ENCODE measurements around the gene SLC35D2.
"Not testable (repeated sequence)": the region's sequence is repeated elsewhere in the genome, so short reads cannot be mapped to it uniquely, and the experiment has no call there.

SLC35D2 gene

DNA sequence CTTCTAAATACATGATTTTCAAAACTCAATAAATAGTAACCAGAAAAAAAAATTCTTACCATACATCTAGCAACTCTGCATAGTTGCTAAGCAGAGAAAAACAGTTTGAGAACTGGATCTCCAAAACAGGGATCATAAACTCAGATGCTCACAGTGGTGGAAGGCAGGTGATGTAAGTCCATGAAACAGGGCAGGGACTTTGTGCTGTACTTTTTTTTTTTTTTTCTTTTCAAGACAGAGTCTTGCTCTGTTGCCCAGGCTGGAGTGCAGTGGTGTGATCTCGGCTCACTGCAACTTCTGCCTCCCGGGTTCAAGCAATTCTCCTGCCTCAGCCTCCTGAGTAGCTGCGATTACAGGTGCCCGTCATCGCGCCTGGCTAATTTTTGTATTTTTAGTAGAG lies 76.6 kb downstream of the SLC35D2 start:
- not testable (repeated sequence) for H3K27ac Mint-ChIP-seq (ENCODE audit: low read depth); ATAC-seq (replicated peaks; ENCODE audit: extremely low read depth, poor library complexity, severe bottlenecking)

DNA sequence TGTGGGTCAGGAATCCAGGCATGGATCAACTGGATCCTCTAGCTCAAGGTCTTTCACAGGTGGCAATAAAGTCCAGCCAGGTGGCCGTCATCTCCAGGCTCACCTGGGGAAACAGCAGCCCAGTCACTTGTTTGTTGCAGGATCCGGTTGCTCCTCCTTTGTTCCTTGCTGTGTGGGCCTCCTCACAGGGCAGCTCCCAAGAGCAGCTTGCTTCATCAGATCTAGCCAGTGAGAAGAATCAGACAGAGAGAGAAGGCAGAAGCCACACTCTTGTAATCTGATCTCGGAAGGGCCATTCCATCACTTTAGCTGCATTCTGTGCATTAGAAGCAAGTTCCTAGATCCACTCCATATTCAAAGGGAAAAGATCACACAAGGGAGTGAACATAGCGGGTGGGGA lies 78.3 kb downstream of the SLC35D2 start:
- DNase-seq (ENCODE audit: low spot score in 2 of 2) (no peak), ATAC-seq (replicated peaks; ENCODE audit: extremely low read depth, poor library complexity, severe bottlenecking) (no peak)
- no peak overlapping the region for H3K27ac Mint-ChIP-seq (ENCODE audit: low read depth)
- peaks cover 6% of the 10 kb centered on the region for H3K9me3 Mint-ChIP-seq
- no peaks in the 10 kb centered on the region for H3K36me3 Mint-ChIP-seq (ENCODE audit: insufficient read depth)
- H3K4me3 Mint-ChIP-seq = no peak overlapping the region
- peaks cover 46% of the 10 kb centered on the region for H3K27me3 Mint-ChIP-seq
- H3K4me1 Mint-ChIP-seq = no peaks in the 10 kb centered on the region

More for the DNA sequence above, 76.6 kb downstream of the SLC35D2 start:
- peaks cover 58% of the 10 kb centered on the region for H3K27me3 Mint-ChIP-seq
- not testable (repeated sequence) for H3K9me3 Mint-ChIP-seq; H3K36me3 Mint-ChIP-seq (ENCODE audit: insufficient read depth); H3K4me1 Mint-ChIP-seq; DNase-seq (ENCODE audit: low spot score in 2 of 2); H3K4me3 Mint-ChIP-seq

DNA sequence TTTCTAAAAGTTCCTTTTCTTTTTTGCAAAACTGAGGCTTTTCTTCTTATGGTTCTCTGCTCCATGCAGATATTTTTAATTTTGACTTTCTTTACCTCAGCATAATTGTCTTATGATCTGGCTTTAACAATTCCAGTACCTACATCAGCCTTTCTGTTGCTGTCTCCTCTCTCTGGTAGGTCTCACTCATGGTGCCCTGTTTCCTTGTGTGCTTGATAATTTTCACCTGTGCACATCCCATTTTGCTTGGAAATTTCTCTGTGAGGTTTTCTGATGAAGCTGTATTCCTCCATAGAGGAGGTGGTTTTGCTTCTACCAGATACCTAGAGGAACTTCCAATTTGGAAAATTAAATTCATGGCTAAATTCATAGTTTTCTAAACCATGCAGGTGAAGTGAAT lies 79.3 kb downstream of the SLC35D2 start:
- no peaks in the 10 kb centered on the region for H3K36me3 Mint-ChIP-seq (ENCODE audit: insufficient read depth)
- no peak for DNase-seq (ENCODE audit: low spot score in 2 of 2)
- H3K27me3 Mint-ChIP-seq = peaks cover 47% of the 10 kb centered on the region
- H3K9me3 Mint-ChIP-seq = peaks cover 6% of the 10 kb centered on the region
- no peaks in the 10 kb centered on the region for H3K4me1 Mint-ChIP-seq
- no peak for ATAC-seq (replicated peaks; ENCODE audit: extremely low read depth, poor library complexity, severe bottlenecking)
- no peak overlapping the region for H3K27ac Mint-ChIP-seq (ENCODE audit: low read depth)
- H3K4me3 Mint-ChIP-seq = no peak overlapping the region

DNA sequence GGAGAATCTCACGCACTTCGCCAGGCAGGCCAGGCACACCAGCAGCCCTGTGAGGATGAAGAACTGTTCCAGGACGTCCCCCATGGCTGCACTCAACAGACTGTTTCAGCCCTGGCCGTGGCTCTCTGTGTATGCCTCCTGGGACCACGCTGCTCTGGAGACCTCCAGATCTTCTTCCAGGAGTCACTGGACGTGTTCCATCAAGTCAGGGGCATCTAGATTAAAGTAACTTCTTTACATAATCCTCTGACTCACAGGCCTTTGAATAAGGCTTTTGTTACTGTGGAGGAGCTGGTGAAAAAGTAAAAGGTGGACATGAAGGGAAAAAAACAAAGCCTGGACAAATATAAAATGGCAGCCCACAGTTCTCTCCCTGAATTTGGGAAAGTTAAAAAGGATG lies 81.5 kb downstream of the SLC35D2 start, which contains the start of gene HSD17B3:
Gene HSD17B3, minus strand, starts transcription at position 156 of the 400 bp plus-strand sequence. Its CDS starts 72 bp downstream, at position 84.
- ATAC-seq (replicated peaks; ENCODE audit: extremely low read depth, poor library complexity, severe bottlenecking) (no peak), DNase-seq (ENCODE audit: low spot score in 2 of 2) (no peak)
- Mint-ChIP-seq H3K36me3 (ENCODE audit: insufficient read depth) (no peaks in the 10 kb centered on the region), H3K4me3 (no peak within 1 kb of the TSS), H3K27me3 (peaks cover 32% of the 10 kb centered on the region), H3K9me3 (peaks cover 6% of the 10 kb centered on the region), H3K4me1 (no peaks in the 10 kb centered on the region), H3K27ac (ENCODE audit: low read depth) (no peak within 1 kb of the TSS)

DNA sequence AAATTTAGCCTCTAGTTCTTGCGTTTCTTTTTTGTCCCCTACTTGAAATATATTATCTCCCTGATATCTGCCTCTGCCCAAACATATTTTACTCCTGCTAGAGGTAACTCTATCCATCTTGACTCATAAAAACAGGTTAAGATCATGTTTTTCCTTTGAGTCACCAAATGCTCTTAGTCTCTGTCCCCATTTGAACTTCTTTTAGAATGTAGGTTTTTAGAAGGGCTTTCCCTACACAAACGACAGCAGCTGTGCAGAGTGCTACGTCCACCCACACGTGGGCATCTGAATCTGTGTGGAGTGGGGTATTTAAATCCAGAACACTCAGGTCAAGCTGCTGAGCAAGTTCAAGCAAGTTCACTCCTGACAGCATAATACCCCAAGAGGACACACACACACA lies 83.7 kb downstream of the SLC35D2 start:
- Mint-ChIP-seq H3K4me3 (no peak overlapping the region), H3K36me3 (ENCODE audit: insufficient read depth) (no peaks in the 10 kb centered on the region), H3K9me3 (peaks cover 6% of the 10 kb centered on the region), H3K27ac (ENCODE audit: low read depth) (no peak overlapping the region), H3K27me3 (peaks cover 28% of the 10 kb centered on the region), H3K4me1 (no peaks in the 10 kb centered on the region)
- ATAC-seq (replicated peaks; ENCODE audit: extremely low read depth, poor library complexity, severe bottlenecking) = no peak
- no peak for DNase-seq (ENCODE audit: low spot score in 2 of 2)

DNA sequence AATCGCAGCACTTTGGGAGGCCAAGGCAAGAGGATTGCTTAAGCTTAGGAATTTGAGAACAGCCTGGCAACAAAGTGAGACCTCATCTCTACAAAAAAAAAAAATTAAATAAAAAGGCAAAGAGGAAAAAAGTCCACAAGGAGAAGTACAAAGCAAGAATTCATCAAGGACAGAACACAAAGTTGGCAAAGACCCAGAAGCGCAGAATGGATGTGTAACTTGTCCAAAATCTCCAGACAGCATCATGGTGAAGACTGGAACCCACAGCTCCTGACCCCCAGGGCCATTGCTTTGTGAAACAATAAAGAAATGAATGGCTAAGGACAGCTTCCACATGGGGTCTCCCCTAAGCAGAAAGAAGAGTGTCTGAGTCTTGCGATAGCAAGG lies 89.4 kb downstream of the SLC35D2 start:
- ATAC-seq (replicated peaks; ENCODE audit: extremely low read depth, poor library complexity, severe bottlenecking) (no peak), DNase-seq (ENCODE audit: low spot score in 2 of 2) (no peak)
- peaks cover 11% of the 10 kb centered on the region for H3K27me3 Mint-ChIP-seq
- no peak overlapping the region for H3K4me3 Mint-ChIP-seq
- H3K36me3 Mint-ChIP-seq (ENCODE audit: insufficient read depth) = peaks cover 1% of the 10 kb centered on the region
- no peaks in the 10 kb centered on the region for H3K4me1 Mint-ChIP-seq
- H3K9me3 Mint-ChIP-seq = no peaks in the 10 kb centered on the region
- no peak overlapping the region for H3K27ac Mint-ChIP-seq (ENCODE audit: low read depth)

DNA sequence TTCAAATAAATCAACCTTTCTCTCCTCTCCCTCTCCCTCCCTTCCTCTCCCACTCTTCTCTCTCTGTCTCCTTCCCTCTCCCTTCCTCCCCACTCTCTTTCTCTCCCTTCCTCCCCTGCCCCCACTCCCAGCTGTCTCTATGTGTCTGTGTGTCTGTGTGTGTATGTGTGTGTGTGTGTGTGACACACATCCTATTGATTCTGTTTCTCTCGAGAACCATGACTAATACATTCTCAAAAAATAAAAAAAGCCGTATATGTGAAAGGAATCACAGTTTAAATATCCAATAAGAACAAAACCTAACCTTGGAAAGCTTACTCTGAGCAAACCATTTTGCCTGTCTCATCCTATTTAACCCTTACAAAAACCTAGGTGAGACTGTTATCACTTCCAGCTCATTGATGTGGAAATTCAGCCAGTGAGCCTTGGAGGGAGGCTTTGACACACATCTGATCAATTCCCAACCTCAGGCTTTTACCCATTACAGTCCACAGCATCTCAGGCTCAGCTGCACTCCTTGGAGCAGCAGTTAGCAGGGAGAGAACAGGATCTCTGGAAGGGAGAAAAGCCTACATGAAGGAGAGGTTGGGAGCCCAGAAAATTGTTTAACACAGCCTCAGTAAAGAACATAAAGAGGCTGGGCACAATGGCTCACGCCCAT lies 89.9 kb downstream of the SLC35D2 start:
- no peak overlapping the region for H3K27ac Mint-ChIP-seq (ENCODE audit: low read depth)
- ATAC-seq (replicated peaks; ENCODE audit: extremely low read depth, poor library complexity, severe bottlenecking) (no peak), DNase-seq (ENCODE audit: low spot score in 2 of 2) (no peak)
- H3K27me3 Mint-ChIP-seq = peaks cover 11% of the 10 kb centered on the region
- H3K4me1 Mint-ChIP-seq = no peaks in the 10 kb centered on the region
- H3K36me3 Mint-ChIP-seq (ENCODE audit: insufficient read depth) = peaks cover 1% of the 10 kb centered on the region
- H3K4me3 Mint-ChIP-seq = no peak overlapping the region
- no peaks in the 10 kb centered on the region for H3K9me3 Mint-ChIP-seq

DNA sequence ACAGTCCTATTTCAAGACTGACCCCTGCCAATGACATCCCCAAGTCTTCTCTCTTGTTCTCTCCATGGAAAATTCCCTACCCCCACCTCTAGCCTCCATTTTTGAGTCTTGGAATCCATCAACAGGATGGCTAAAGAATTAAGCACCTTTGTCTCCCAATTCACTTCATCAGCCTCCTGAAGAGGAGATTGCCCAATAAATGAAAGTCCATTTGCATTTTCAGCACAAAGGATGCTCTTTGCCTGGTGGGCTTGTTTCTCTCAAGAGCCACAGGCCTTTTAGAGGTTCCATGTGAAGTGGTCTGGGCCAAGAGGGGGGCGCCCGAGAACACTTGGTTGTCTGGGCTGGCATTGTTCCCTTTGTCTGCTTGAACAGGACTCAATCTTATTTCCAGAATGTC lies 94.1 kb downstream of the SLC35D2 start:
- Mint-ChIP-seq H3K36me3 (ENCODE audit: insufficient read depth) (peaks cover 1% of the 10 kb centered on the region), H3K4me3 (no peak overlapping the region), H3K9me3 (no peaks in the 10 kb centered on the region), H3K27me3 (peaks cover 11% of the 10 kb centered on the region), H3K4me1 (no peaks in the 10 kb centered on the region), H3K27ac (ENCODE audit: low read depth) (no peak overlapping the region)
- no peak for DNase-seq (ENCODE audit: low spot score in 2 of 2)
- ATAC-seq (replicated peaks; ENCODE audit: extremely low read depth, poor library complexity, severe bottlenecking) = no peak

DNA sequence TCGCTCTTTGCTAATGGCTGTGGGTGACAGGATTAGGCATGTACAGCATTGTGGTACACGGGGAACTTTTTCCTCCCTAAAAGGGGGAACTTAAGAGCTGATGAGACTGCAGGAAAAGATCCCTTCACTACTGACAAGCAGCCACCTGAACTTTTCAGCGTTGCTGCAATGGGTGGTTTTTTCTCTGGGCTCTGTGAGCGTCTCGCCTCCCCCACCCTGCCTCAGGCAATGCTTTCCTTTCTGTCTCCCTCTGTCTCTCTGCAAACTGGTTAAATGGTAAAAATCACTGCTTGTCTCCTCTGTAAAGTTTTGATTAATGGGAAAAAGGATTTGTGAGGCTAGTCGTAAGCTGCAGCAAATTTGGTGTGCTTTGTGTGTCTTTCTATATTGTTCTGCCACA lies 101.9 kb downstream of the SLC35D2 start:
- Mint-ChIP-seq H3K27ac (ENCODE audit: low read depth) (no peak overlapping the region), H3K4me1 (no peaks in the 10 kb centered on the region), H3K9me3 (no peaks in the 10 kb centered on the region), H3K4me3 (no peak overlapping the region), H3K27me3 (peaks cover 33% of the 10 kb centered on the region), H3K36me3 (ENCODE audit: insufficient read depth) (no peaks in the 10 kb centered on the region)
- ATAC-seq (replicated peaks; ENCODE audit: extremely low read depth, poor library complexity, severe bottlenecking) (no peak), DNase-seq (ENCODE audit: low spot score in 2 of 2) (no peak)

DNA sequence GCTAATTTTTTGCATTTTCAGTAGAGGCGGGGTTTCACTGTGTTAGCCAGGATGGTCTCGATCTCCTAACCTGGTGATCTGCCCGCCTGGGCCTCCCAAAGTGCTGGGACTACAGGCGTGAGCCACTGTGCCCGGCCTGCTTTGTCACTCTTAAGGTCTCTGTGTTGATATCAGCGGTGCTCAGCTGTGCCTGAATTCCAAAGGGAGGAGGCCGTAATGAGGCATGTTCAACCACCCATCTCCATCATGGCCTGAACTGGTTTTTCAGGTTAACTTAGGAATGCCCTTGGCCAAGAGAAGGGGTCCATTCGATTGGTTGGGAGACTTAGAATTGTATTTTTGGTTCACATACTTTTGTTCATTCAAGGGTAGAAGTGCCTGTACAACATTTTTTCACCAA lies 103.6 kb downstream of the SLC35D2 start:
- Mint-ChIP-seq H3K27ac (ENCODE audit: low read depth) (no peak overlapping the region), H3K4me1 (no peaks in the 10 kb centered on the region), H3K9me3 (peaks cover 10% of the 10 kb centered on the region), H3K27me3 (peaks cover 29% of the 10 kb centered on the region), H3K36me3 (ENCODE audit: insufficient read depth) (no peaks in the 10 kb centered on the region), H3K4me3 (no peak overlapping the region)
- DNase-seq (ENCODE audit: low spot score in 2 of 2) (no peak), ATAC-seq (replicated peaks; ENCODE audit: extremely low read depth, poor library complexity, severe bottlenecking) (no peak)

DNA sequence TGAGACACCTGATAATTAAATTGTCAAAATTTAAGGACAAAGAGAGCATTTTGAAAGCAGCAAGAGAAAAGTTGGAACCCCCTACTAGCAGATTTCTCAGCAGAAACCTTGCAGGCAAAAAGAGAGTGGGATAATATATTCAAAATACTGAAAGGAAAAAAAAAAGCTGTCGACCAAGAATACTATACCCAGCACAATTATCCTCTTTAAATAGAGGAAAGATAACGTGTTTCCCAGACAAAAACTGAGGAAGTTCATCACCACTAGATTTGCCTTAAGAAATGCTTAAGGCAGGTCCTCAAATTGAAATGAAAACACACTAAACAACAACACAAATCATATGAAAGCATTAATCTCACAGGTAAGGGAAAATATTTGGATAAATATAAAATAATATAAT lies 108.6 kb downstream of the SLC35D2 start:
- H3K4me1 Mint-ChIP-seq = no peaks in the 10 kb centered on the region
- H3K9me3 Mint-ChIP-seq = peaks cover 26% of the 10 kb centered on the region
- H3K4me3 Mint-ChIP-seq = no peak overlapping the region
- no peak overlapping the region for H3K27ac Mint-ChIP-seq (ENCODE audit: low read depth)
- peaks cover 40% of the 10 kb centered on the region for H3K27me3 Mint-ChIP-seq
- DNase-seq (ENCODE audit: low spot score in 2 of 2) (no peak), ATAC-seq (replicated peaks; ENCODE audit: extremely low read depth, poor library complexity, severe bottlenecking) (no peak)
- H3K36me3 Mint-ChIP-seq (ENCODE audit: insufficient read depth) = no peaks in the 10 kb centered on the region
